ENCODE results near the gene FUBP3.

The FUBP3 gene

GRCh38 chr9:130575514-130575913, 3.9 kb upstream of the FUBP3 start:
- peaks cover 6% of the 10 kb centered on the region for H3K36me3 ChIP-seq (ENCODE audit: control insufficient read depth, low read length)
- H3K27ac ChIP-seq (ENCODE audit: low read depth, low read length): no peak overlapping the region
- H4K20me1 ChIP-seq (ENCODE audit: control insufficient read depth, insufficient read depth, low read depth, low read length): peaks cover 5% of the 10 kb centered on the region; the same call in 1 of the 2 replicates
- peaks cover 23% of the 10 kb centered on the region for H3K79me2 ChIP-seq (ENCODE audit: control insufficient read depth, low read length)
- no peak overlapping the region for H3K4me2 ChIP-seq (ENCODE audit: low read length)
- no peaks in the 10 kb centered on the region for H3K27me3 ChIP-seq (ENCODE audit: control insufficient read depth, low read length)
- no peaks in the 10 kb centered on the region for H3K9me3 ChIP-seq (ENCODE audit: control insufficient read depth, insufficient read depth, low read length)
- peaks cover 2% of the 10 kb centered on the region; the same call in 1 of the 2 replicates for H3F3A ChIP-seq (ENCODE audit: control insufficient read depth, insufficient read depth)
- no peak overlapping the region for H3K4me3 ChIP-seq (ENCODE audit: low read length)
- H3K4me1 ChIP-seq (ENCODE audit: control insufficient read depth, low read length): peaks cover 14% of the 10 kb centered on the region
- no peak for TF ChIP-seq CTCF (IDR thresholded peaks at IDR 0.05; ENCODE audit: low read depth, low read length, poor library complexity, severe bottlenecking)
- TF ChIP-seq EZH2phosphoT487 (IDR thresholded peaks at IDR 0.05; ENCODE audit: borderline replicate concordance, low read length): no peak
- H3K9me2 ChIP-seq (replicated peaks; ENCODE audit: control insufficient read depth, low read length): no peaks in the 10 kb centered on the region

- Histone ChIP-seq H4K20me1 (ENCODE audit: control insufficient read depth, insufficient read depth, low read depth, low read length) (peaks cover 11% of the 10 kb centered on the region), H3K9me2 (replicated peaks; ENCODE audit: control insufficient read depth, low read length) (no peaks in the 10 kb centered on the region), H3K9me3 (ENCODE audit: control insufficient read depth, insufficient read depth, low read length) (no peaks in the 10 kb centered on the region), H3K27me3 (ENCODE audit: control insufficient read depth, low read length) (no peaks in the 10 kb centered on the region), H3K4me3 (ENCODE audit: low read length) (no peak overlapping the region), H3K36me3 (ENCODE audit: control insufficient read depth, low read length) (peaks cover 12% of the 10 kb centered on the region), H3K4me1 (ENCODE audit: control insufficient read depth, low read length) (peaks cover 21% of the 10 kb centered on the region), H3K27ac (ENCODE audit: low read depth, low read length) (no peak overlapping the region), H3F3A (ENCODE audit: control insufficient read depth, insufficient read depth) (peaks cover 2% of the 10 kb centered on the region; the same call in 1 of the 2 replicates), H3K4me2 (ENCODE audit: low read length) (no peak overlapping the region), H3K79me2 (ENCODE audit: control insufficient read depth, low read length) (peaks cover 30% of the 10 kb centered on the region)
- TF ChIP-seq EZH2phosphoT487 (IDR thresholded peaks at IDR 0.05; ENCODE audit: borderline replicate concordance, low read length) (no peak), CTCF (IDR thresholded peaks at IDR 0.05; ENCODE audit: low read depth, low read length, poor library complexity, severe bottlenecking) (no peak)
Observed at GRCh38 chr9:130576176-130576575, 3.2 kb upstream of the FUBP3 start.

GRCh38 chr9:130579738-130580463, 524 bp downstream of the FUBP3 start:
- H3K79me2 ChIP-seq (ENCODE audit: control insufficient read depth, low read length): peaks cover 62% of the 10 kb centered on the region
- H3K9me2 ChIP-seq (replicated peaks; ENCODE audit: control insufficient read depth, low read length): no peaks in the 10 kb centered on the region
- peak overlapping the region; percentile 89 for H3K4me3 ChIP-seq (ENCODE audit: low read length)
- peaks cover 22% of the 10 kb centered on the region for H3K4me1 ChIP-seq (ENCODE audit: control insufficient read depth, low read length)
- H4K20me1 ChIP-seq (ENCODE audit: control insufficient read depth, insufficient read depth, low read depth, low read length): peaks cover 13% of the 10 kb centered on the region
- H3K4me2 ChIP-seq (ENCODE audit: low read length): peak overlapping the region; percentile 83
- H3K27ac ChIP-seq (ENCODE audit: low read depth, low read length): peak overlapping the region; percentile 18; the same call in 1 of the 2 replicates
- H3K36me3 ChIP-seq (ENCODE audit: control insufficient read depth, low read length): peaks cover 33% of the 10 kb centered on the region
- H3K9me3 ChIP-seq (ENCODE audit: control insufficient read depth, insufficient read depth, low read length): no peaks in the 10 kb centered on the region
- H3K27me3 ChIP-seq (ENCODE audit: control insufficient read depth, low read length): no peaks in the 10 kb centered on the region
- TF ChIP-seq EZH2phosphoT487 (IDR thresholded peaks at IDR 0.05; ENCODE audit: borderline replicate concordance, low read length) (no peak), CTCF (IDR thresholded peaks at IDR 0.05; ENCODE audit: low read depth, low read length, poor library complexity, severe bottlenecking) (no peak)
- peaks cover 2% of the 10 kb centered on the region; the same call in 1 of the 2 replicates for H3F3A ChIP-seq (ENCODE audit: control insufficient read depth, insufficient read depth)

All from DOHH2 (cell line).